HEK293T (cell line): ENCODE results near the gene CHRNA7.

Experiments
- CTCF ChIA-PET: fragments of 350-600 bp; formaldehyde crosslinking; extraction: SDS; loops from one replicate; lab custom pipeline; 2021; ENCODE audit warnings: antibody characterized with exemption, inconsistent platforms; lab: Yijun Ruan, JAX
- POLR2A ChIA-PET: fragments of 350-600 bp; formaldehyde crosslinking; extraction: SDS; loops from one replicate; lab custom pipeline; 2020; ENCODE audit warnings: antibody characterized with exemption, inconsistent platforms; lab: Yijun Ruan, JAX
- DNase-seq: peaks from one replicate; pipeline ENCODE4 v3.0.0; 2012; ENCODE audit warnings: mixed read lengths; ENCODE audit errors: extremely low spot score
- ARNT ChIP-seq: fragments of 450-650 bp; IDR thresholded peaks from 2 replicates; pipeline ENCODE4 v1.6.1; 2017; ENCODE audit warnings: mild to moderate bottlenecking
- BHLHE40 ChIP-seq: fragments of 450-650 bp; IDR thresholded peaks from 2 replicates; pipeline ENCODE4 v1.6.1; 2016; ENCODE audit warnings: mild to moderate bottlenecking, moderate library complexity, borderline replicate concordance
- CTBP1 ChIP-seq: fragments of 450-650 bp; IDR thresholded peaks from 2 replicates; pipeline ENCODE4 v1.6.1; 2016; ENCODE audit warnings: borderline replicate concordance
- ELF4 ChIP-seq: fragments of 450-650 bp; IDR thresholded peaks from 2 replicates; pipeline ENCODE4 v1.6.1; 2017; ENCODE audit warnings: antibody characterized with exemption
- FOXA1 ChIP-seq: fragments of 450-650 bp; IDR thresholded peaks from 2 replicates; pipeline ENCODE4 v1.6.1; 2016; ENCODE audit warnings: mild to moderate bottlenecking
- FOXK2 ChIP-seq: fragments of 450-650 bp; IDR thresholded peaks from 2 replicates; pipeline ENCODE4 v1.6.1; 2016; ENCODE audit warnings: mild to moderate bottlenecking
- FOXM1 ChIP-seq: fragments of 450-650 bp; IDR thresholded peaks from 2 replicates; pipeline ENCODE4 v1.6.1; 2017; ENCODE audit warnings: mild to moderate bottlenecking, borderline replicate concordance
- HDGF ChIP-seq: fragments of 450-650 bp; IDR thresholded peaks from 2 replicates; pipeline ENCODE4 v1.6.1; 2017; ENCODE audit warnings: antibody characterized with exemption, borderline replicate concordance
- L3MBTL2 ChIP-seq: fragments of 450-650 bp; conservative IDR thresholded peaks from 2 replicates; pipeline ENCODE4 v1.6.1; 2016; ENCODE audit warnings: mild to moderate bottlenecking
- LEF1 ChIP-seq: fragments of 450-650 bp; IDR thresholded peaks from 2 replicates; pipeline ENCODE4 v1.6.1; 2017; ENCODE audit warnings: mild to moderate bottlenecking, borderline replicate concordance
- NFRKB ChIP-seq: fragments of 450-650 bp; IDR thresholded peaks from 2 replicates; pipeline ENCODE4 v1.6.1; 2016; ENCODE audit warnings: mild to moderate bottlenecking, moderate library complexity
- PKNOX1 ChIP-seq: fragments of 450-650 bp; IDR thresholded peaks from 2 replicates; pipeline ENCODE4 v1.6.1; 2016
- SP1 ChIP-seq: fragments of 450-650 bp; IDR thresholded peaks from 2 replicates; pipeline ENCODE4 v1.6.1; 2017
- TARDBP ChIP-seq: fragments of 450-650 bp; IDR thresholded peaks from 2 replicates; pipeline ENCODE4 v1.6.1; 2016
- ZNF384 ChIP-seq: fragments of 450-650 bp; IDR thresholded peaks from 2 replicates; pipeline ENCODE4 v1.6.1; 2016

Gene CHRNA7

GRCh38 chr15:32099097-32099785 lies 68.9 kb downstream of the CHRNA7 start:
- ChIA-PET POLR2A (no interaction called here), CTCF (no interaction called here)
- DNase-seq, result no peak
- TF ChIP-seq ZNF384, result no peak

- DNase-seq, result no peak
- CTCF ChIA-PET, result no interaction called here
- POLR2A ChIA-PET, result no interaction called here
- TF ChIP-seq TARDBP (no peak), CTBP1 (no peak), SP1 (no peak), ELF4 (no peak), HDGF (no peak), FOXA1 (no peak), FOXM1 (no peak), LEF1 (no peak), L3MBTL2 (no peak), ARNT (no peak), ZNF384 (no peak)
Measured at GRCh38 chr15:32099956-32100684, 69.8 kb downstream of the CHRNA7 start.

DNA sequence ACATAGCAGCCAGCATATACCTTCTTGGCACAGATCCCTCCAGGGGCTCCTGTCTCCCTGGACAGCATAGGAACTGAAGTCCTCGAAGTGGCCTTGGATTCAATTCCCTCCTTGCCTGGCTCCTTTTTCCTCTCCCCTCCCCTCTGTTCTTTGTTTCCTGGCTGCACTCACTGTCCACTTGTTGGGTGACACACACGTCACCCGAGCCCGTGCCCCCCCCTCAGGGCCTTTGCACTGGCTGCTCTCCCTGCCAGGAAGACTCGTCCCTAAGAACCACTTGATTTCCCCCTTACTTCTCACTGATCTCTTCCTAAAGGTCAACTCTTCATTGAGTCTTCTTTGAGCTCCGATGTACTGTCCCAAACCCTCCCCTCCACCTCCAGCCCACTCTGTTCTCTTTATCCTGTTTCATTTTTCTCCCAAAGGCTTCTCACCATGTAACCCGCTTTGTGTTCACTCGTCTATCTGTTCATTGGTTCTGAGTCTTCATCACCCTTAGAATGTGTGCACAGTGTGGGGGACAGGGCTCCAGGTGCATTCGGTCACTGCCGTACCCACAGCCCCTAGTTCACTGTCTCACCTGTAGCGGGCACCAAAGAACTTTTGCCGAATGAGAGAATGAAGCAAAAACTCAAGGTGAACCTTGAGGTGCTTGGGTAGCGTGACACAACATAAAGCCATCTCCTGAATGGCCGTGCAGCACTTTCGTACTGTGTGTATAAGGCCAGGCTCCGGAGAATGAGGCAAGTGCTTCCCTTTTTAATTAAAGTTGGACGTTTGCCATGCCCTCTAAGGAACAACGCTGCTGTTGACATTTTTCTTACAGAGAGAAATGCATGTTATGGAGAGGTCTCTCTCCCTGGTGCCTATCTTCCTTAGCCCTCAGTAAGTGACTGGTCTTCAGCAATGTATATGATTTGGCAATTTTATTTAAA lies 74.0 kb downstream of the CHRNA7 start:
- ChIA-PET CTCF (no interaction called here), POLR2A (no interaction called here)
- TF ChIP-seq FOXK2 (no peak), ARNT (no peak), FOXM1 (no peak)
- no peak for DNase-seq

GRCh38 chr15:32105258-32106241 lies 75.2 kb downstream of the CHRNA7 start:
- no peak for DNase-seq
- CTCF ChIA-PET, result no interaction called here

GRCh38 chr15:32106401-32107381 lies 76.4 kb downstream of the CHRNA7 start:
- POLR2A ChIA-PET, result no interaction called here
- CTCF ChIA-PET, result no interaction called here
- TF ChIP-seq ELF4 (no peak), LEF1 (no peak), FOXM1 (no peak), FOXK2 (no peak), NFRKB (no peak), CTBP1 (no peak), PKNOX1 (no peak), ARNT (no peak), BHLHE40 (no peak), SP1 (no peak)
- no peak for DNase-seq

More at GRCh38 chr15:32105258-32106241, 75.2 kb downstream of the CHRNA7 start:
- TF ChIP-seq SP1 (no peak), BHLHE40 (no peak), FOXK2 (no peak), ZNF384 (no peak), LEF1 (no peak), CTBP1 (no peak), HDGF (no peak), PKNOX1 (no peak), FOXM1 (no peak), TARDBP (no peak), FOXA1 (no peak), L3MBTL2 (no peak), ELF4 (no peak)
- POLR2A ChIA-PET, result no interaction called here
